IMR-90 (cell line): ENCODE measurements around the gene UBE2E2. TPM values are rescaled to one million over a fixed set of nuclear protein-coding genes. Genes with fewer than 3 reads are reported as not detected.
A peak's percentile ranks its signal among the peaks of the same experiment; 100 is the strongest.

Experiments
- ATAC-seq: fragments of 200-7000 bp; cut with Tn5 transposase; 2 replicates; pipeline ENCODE4 v1.9.1; 2020; ENCODE audit warnings: low read depth, mild to moderate bottlenecking, moderate library complexity
- BruUV-seq: library from RNA; stranded (reverse); fragments of 400-500 nt; replicated peaks from 2 replicates; lab custom pipeline; 2021; lab: Mats Ljungman, UMichigan
- CTCF ChIA-PET: fragments of 300-600 bp; formaldehyde crosslinking; extraction: SDS; loops from one replicate; lab custom pipeline; 2021; ENCODE audit warnings: antibody characterized with exemption; lab: Yijun Ruan, JAX
- POLR2A ChIA-PET: fragments of 300-600 bp; sonication (Branson Sonifier 250); formaldehyde crosslinking; loops from one replicate; lab custom pipeline; 2022; ENCODE audit warnings: antibody characterized with exemption; ENCODE audit not compliant: unreplicated experiment; lab: Charles Lee
- DNase-seq: peaks from one replicate; pipeline ENCODE4 v3.0.0; 2013
- H2AFZ ChIP-seq: replicated peaks from 2 replicates; pipeline ENCODE3; 2013; ENCODE audit warnings: low read length, mild to moderate bottlenecking; ENCODE audit not compliant: poor library complexity
- H2AK5ac ChIP-seq: 2 replicates; pipeline ENCODE4 v1.6.1; 2013; ENCODE audit warnings: low read depth, low read length, inconsistent platforms
- H2AK9ac ChIP-seq: replicated peaks from 2 replicates; pipeline ENCODE3; 2013; ENCODE audit warnings: mild to moderate bottlenecking, low read depth, low read length, moderate library complexity; ENCODE audit not compliant: poor library complexity
- H2BK120ac ChIP-seq: 2 replicates; pipeline ENCODE4 v1.6.1; 2013; ENCODE audit warnings: low read depth, low read length, inconsistent platforms
- H2BK15ac ChIP-seq: 3 replicates; pipeline ENCODE4 v1.6.1; 2013; ENCODE audit warnings: low read depth, low read length, inconsistent platforms
- H2BK20ac ChIP-seq: 2 replicates; pipeline ENCODE4 v1.6.1; 2013; ENCODE audit warnings: low read depth, mild to moderate bottlenecking, inconsistent platforms, low read length, moderate library complexity
- H2BK5ac ChIP-seq: 2 replicates; pipeline ENCODE4 v1.6.1; 2013; ENCODE audit warnings: mild to moderate bottlenecking, low read depth, low read length, inconsistent platforms; ENCODE audit not compliant: poor library complexity, severe bottlenecking
- H3K14ac ChIP-seq: replicated peaks from 2 replicates; pipeline ENCODE4 v1.6.1; 2013; ENCODE audit warnings: low read depth, low read length, inconsistent platforms
- H3K18ac ChIP-seq: 2 replicates; pipeline ENCODE4 v1.6.1; 2013; ENCODE audit warnings: low read depth, low read length, control low read depth
- H3K23ac ChIP-seq: 2 replicates; pipeline ENCODE4 v1.6.1; 2013; ENCODE audit warnings: low read depth, low read length, inconsistent platforms
- H3K27ac ChIP-seq: 2 replicates; pipeline ENCODE4 v1.5.1; 2013; ENCODE audit warnings: mild to moderate bottlenecking, control low read depth, low read length; ENCODE audit not compliant: insufficient read depth
- H3K27me3 ChIP-seq: 2 replicates; pipeline ENCODE4 v1.6.1; 2013; ENCODE audit warnings: low read length; ENCODE audit not compliant: control insufficient read depth, insufficient read depth
- H3K36me3 ChIP-seq: 2 replicates; pipeline ENCODE4 v1.6.1; 2013; ENCODE audit warnings: low read length, mixed read lengths; ENCODE audit not compliant: control insufficient read depth, insufficient read depth
- H3K4ac ChIP-seq: 2 replicates; pipeline ENCODE4 v1.6.1; 2013; ENCODE audit warnings: low read depth, low read length, inconsistent platforms
- H3K4me1 ChIP-seq: 2 replicates; pipeline ENCODE4 v1.6.1; 2013; ENCODE audit warnings: low read length, mixed read lengths; ENCODE audit not compliant: control insufficient read depth, insufficient read depth
- H3K4me2 ChIP-seq: 2 replicates; pipeline ENCODE4 v1.6.1; 2013; ENCODE audit warnings: low read depth, mild to moderate bottlenecking, control low read depth, low read length, moderate library complexity
- H3K4me3 ChIP-seq: 2 replicates; pipeline ENCODE4 v1.5.1; 2013; ENCODE audit warnings: low read depth, mild to moderate bottlenecking, control low read depth, low read length, moderate library complexity; ENCODE audit not compliant: insufficient read depth
- H3K56ac ChIP-seq: 2 replicates; pipeline ENCODE4 v1.6.1; 2013; ENCODE audit warnings: low read length, inconsistent platforms; ENCODE audit not compliant: insufficient read depth; ENCODE audit errors: extremely low read depth
- H3K79me1 ChIP-seq, 2 experiments: 2 replicates each; pipeline ENCODE4 v1.6.1; 2013; ENCODE audit warnings: low read length in 2 of 2, inconsistent platforms in 1 of 2, low read depth in 1 of 2
- H3K9ac ChIP-seq: 2 replicates; pipeline ENCODE4 v1.6.1; 2013; ENCODE audit warnings: low read depth, low read length, control low read depth
- H3K9me1 ChIP-seq: 2 replicates; pipeline ENCODE4 v1.6.1; 2013; ENCODE audit warnings: low read length, inconsistent platforms; ENCODE audit not compliant: insufficient read depth
- H3K9me3 ChIP-seq: 2 replicates; pipeline ENCODE4 v1.6.1; 2013; ENCODE audit warnings: low read length; ENCODE audit not compliant: control insufficient read depth, insufficient read depth
- H4K20me1 ChIP-seq: 2 replicates; pipeline ENCODE4 v1.6.1; 2013; ENCODE audit warnings: low read length, inconsistent platforms; ENCODE audit not compliant: insufficient read depth
- H4K5ac ChIP-seq: 2 replicates; pipeline ENCODE4 v1.6.1; 2013; ENCODE audit warnings: mild to moderate bottlenecking, low read depth, low read length, control low read depth
- H4K8ac ChIP-seq, 2 experiments: 2 replicates each; pipeline ENCODE4 v1.6.1; 2013; ENCODE audit warnings: low read depth in 2 of 2, low read length in 2 of 2, control low read depth in 1 of 2, inconsistent platforms in 1 of 2
- H4K91ac ChIP-seq: 2 replicates; pipeline ENCODE4 v1.6.1; 2013; ENCODE audit warnings: low read depth, low read length, inconsistent platforms; ENCODE audit not compliant: insufficient read depth
- FOS ChIP-seq: fragments of 150-350 bp; IDR thresholded peaks from 2 replicates; pipeline ENCODE4 v1.6.1; 2016; ENCODE audit warnings: low read depth, low read length
- NFE2L2 ChIP-seq: fragments of 150-350 bp; IDR thresholded peaks from 2 replicates; pipeline ENCODE4 v1.6.1; 2016; ENCODE audit warnings: low read depth, mild to moderate bottlenecking, low read length
- WGBS, 2 experiments: methylation state at CpG; one replicate each; pipeline versions ENCODE4 v1.1.5 to v1.1.7; 2013; ENCODE audit warnings: missing lambda C conversion rate in 2 of 2; ENCODE audit not compliant: insufficient read length in 1 of 2; ENCODE audit errors: extremely low coverage in 2 of 2; 5-methylcytosine and 5-hydroxymethylcytosine counted together
- dilution Hi-C: fragments of 300-500 bp; cut with HindIII; formaldehyde crosslinking; loops from one replicate; pipeline ENCODE4 v1.14.3; 2018; ENCODE audit warnings: low sequenced_read_pairs; ENCODE audit not compliant: unreplicated experiment
- in situ Hi-C: fragments of 300-500 bp; cut with MboI; formaldehyde crosslinking; loops from 3 replicates; pipeline ENCODE4 v1.14.3; 2019; ENCODE audit warnings: low sequenced_read_pairs, inconsistent platforms, mixed read lengths
- intact Hi-C: fragments of 100-400 bp; cut with micrococcal nuclease; formaldehyde crosslinking; loops from 2 replicates; pipeline ENCODE4 v1.10.0; 2022
- polyA plus RNA-seq, 3 experiments: library from polyadenylated mRNA; depleted of rRNA; stranded (reverse); fragments of >200 nt; gene quantifications; 2 replicates each; pipeline ENCODE4 v1.2.3, GENCODE V29; 2012; ENCODE audit warnings: low replicate concordance in 1 of 3
- total RNA-seq: library from RNA; depleted of rRNA; stranded (reverse); fragments of >200 nt; gene quantifications from 2 replicates; pipeline ENCODE4 v1.2.3, GENCODE V29; 2012

UBE2E2 gene
- total and polyA plus RNA-seq, 2 of the 4 experiments (the other 2 are of a cell fraction): 18.6 to 32.7 TPM

GRCh38 chr3:23258110-23258509, 55.0 kb downstream of the UBE2E2 start:
- CTCF ChIA-PET: no interaction called here
- H3K36me3 ChIP-seq: no peaks in the 10 kb centered on the region
- H3K56ac ChIP-seq: no peak overlapping the region
- H2AK5ac ChIP-seq: no peak overlapping the region
- POLR2A ChIA-PET: no interaction called here
- H3K4me2 ChIP-seq: no peak overlapping the region; the same call in 1 of the 2 replicates
- in situ Hi-C loops: no loop called here
- TF ChIP-seq FOS (peak; percentile 60; the same call in 1 of the 2 replicates), NFE2L2 (no peak)
- H2AFZ ChIP-seq: no peak overlapping the region
- H2BK120ac ChIP-seq: no peak overlapping the region
- H2AK9ac ChIP-seq: no peak overlapping the region
- WGBS, 2 experiments: 100% methylated on average over 2 of the region's 6 CpGs; no CpG with 5 or more reads in 1 of the 2 experiments
- H4K8ac ChIP-seq: no peak overlapping the region
- no peaks in the 10 kb centered on the region for H3K27me3 ChIP-seq
- intact Hi-C loops: no loop called here
- H3K79me1 ChIP-seq: peaks cover 15 to 18% of the 10 kb centered on the region in 2 experiments
- H3K9me1 ChIP-seq: peaks cover 8% of the 10 kb centered on the region; the same call in 1 of the 2 replicates
- no TSS peak for BruUV-seq
- H3K4me1 ChIP-seq: peaks cover 2% of the 10 kb centered on the region; the same call in 1 of the 2 replicates
- no peak overlapping the region for H2BK20ac ChIP-seq
- no peak overlapping the region for H3K18ac ChIP-seq
- no peak overlapping the region for H4K91ac ChIP-seq
- no peak overlapping the region for H3K14ac ChIP-seq
- H3K4ac ChIP-seq: no peak overlapping the region
- H3K9me3 ChIP-seq: no peaks in the 10 kb centered on the region
- H2BK15ac ChIP-seq: no peak overlapping the region
- H2BK5ac ChIP-seq: no peak overlapping the region
- no peak overlapping the region for H3K23ac ChIP-seq
- H4K5ac ChIP-seq: no peak overlapping the region
- H3K9ac ChIP-seq: no peak overlapping the region
- no peak overlapping the region for H3K27ac ChIP-seq
- dilution Hi-C loops: no loop called here
- H4K20me1 ChIP-seq: no peaks in the 10 kb centered on the region
- DNase-seq (peak; percentile 53), ATAC-seq (no peak)
- no peak overlapping the region for H3K4me3 ChIP-seq
